ENCODE measurements around the gene DPM2. TPM values are rescaled to one million over a fixed set of nuclear protein-coding genes. Genes with fewer than 3 reads are reported as not detected.

DPM2 gene
- total RNA-seq, 1 donor from 2014 or later: 17.7 TPM

GRCh38 chr9:127954831-127955293 lies 17.2 kb upstream of the DPM2 start:
- intact Hi-C loops (cut with DNase I): no loop called here
- Histone ChIP-seq H3K4me3 (no peak overlapping the region), H3K27ac (peak overlapping the region; percentile 52), H3K36me3 (no peaks in the 10 kb centered on the region), H3K9me3 (no peaks in the 10 kb centered on the region), H3K4me1 (peaks cover 71% of the 10 kb centered on the region), H3K27me3 (no peaks in the 10 kb centered on the region)
- no peak for DNase-seq (ENCODE audit: extremely low spot score in 2 of 2)
- TF ChIP-seq POLR2A (IDR thresholded peaks at IDR 0.05) (no peak), POLR2AphosphoS5 (IDR thresholded peaks at IDR 0.05; ENCODE audit: insufficient read depth in 1 of 2, low read depth in 1 of 2) (no peak), CTCF (IDR thresholded peaks at IDR 0.05) (no peak)

- Histone ChIP-seq H3K27ac (peak overlapping the region; percentile 52), H3K4me1 (peaks cover 69% of the 10 kb centered on the region), H3K4me3 (no peak overlapping the region), H3K36me3 (no peaks in the 10 kb centered on the region), H3K9me3 (no peaks in the 10 kb centered on the region), H3K27me3 (no peaks in the 10 kb centered on the region)
- DNase-seq (ENCODE audit: extremely low spot score in 2 of 2): no peak
- intact Hi-C loops (cut with DNase I): no loop called here
- no peak for TF ChIP-seq POLR2AphosphoS5 (IDR thresholded peaks at IDR 0.05; ENCODE audit: insufficient read depth in 1 of 2, low read depth in 1 of 2)
Measured at GRCh38 chr9:127953768-127954505, 16.3 kb upstream of the DPM2 start.

- intact Hi-C loops (cut with DNase I): no loop called here
- Histone ChIP-seq H3K4me1 (peaks cover 68% of the 10 kb centered on the region), H3K4me3 (no peak overlapping the region), H3K36me3 (no peaks in the 10 kb centered on the region), H3K9me3 (no peaks in the 10 kb centered on the region), H3K27me3 (no peaks in the 10 kb centered on the region), H3K27ac (peak overlapping the region; percentile 52)
- no peak for DNase-seq (ENCODE audit: extremely low spot score in 2 of 2)
- no peak for TF ChIP-seq CTCF (IDR thresholded peaks at IDR 0.05)
- no peak for TF ChIP-seq POLR2A (IDR thresholded peaks at IDR 0.05)
- TF ChIP-seq POLR2AphosphoS5 (IDR thresholded peaks at IDR 0.05; ENCODE audit: insufficient read depth in 1 of 2, low read depth in 1 of 2): no peak
Measured at GRCh38 chr9:127953154-127953553, 15.5 kb upstream of the DPM2 start.

- Histone ChIP-seq H3K27ac (peak overlapping the region; percentile 64), H3K27me3 (no peaks in the 10 kb centered on the region), H3K9me3 (no peaks in the 10 kb centered on the region), H3K4me1 (peaks cover 76% of the 10 kb centered on the region), H3K36me3 (no peaks in the 10 kb centered on the region), H3K4me3 (no peak overlapping the region)
- TF ChIP-seq POLR2AphosphoS5 (IDR thresholded peaks at IDR 0.05; ENCODE audit: insufficient read depth in 1 of 2, low read depth in 1 of 2) (no peak), CTCF (IDR thresholded peaks at IDR 0.05) (no peak), POLR2A (IDR thresholded peaks at IDR 0.05) (no peak)
- intact Hi-C loops (cut with DNase I): no loop called here
- no peak for DNase-seq (ENCODE audit: extremely low spot score in 2 of 2)
Measured at GRCh38 chr9:127950513-127951289, 13.0 kb upstream of the DPM2 start.

GRCh38 chr9:127949827-127950512 lies 12.3 kb upstream of the DPM2 start:
- intact Hi-C loops (cut with DNase I): no loop called here
- Histone ChIP-seq H3K27ac (peak overlapping the region; percentile 64), H3K9me3 (no peaks in the 10 kb centered on the region), H3K36me3 (peaks cover 0 to 5% of the 10 kb centered on the region in 2 donors), H3K27me3 (no peaks in the 10 kb centered on the region), H3K4me3 (no peak overlapping the region), H3K4me1 (peaks cover 68% of the 10 kb centered on the region)
- TF ChIP-seq POLR2A (IDR thresholded peaks at IDR 0.05) (no peak), POLR2AphosphoS5 (IDR thresholded peaks at IDR 0.05; ENCODE audit: insufficient read depth in 1 of 2, low read depth in 1 of 2) (no peak), CTCF (IDR thresholded peaks at IDR 0.05) (no peak)
- DNase-seq (ENCODE audit: extremely low spot score in 2 of 2): no peak
